Stimulated activated CD8-positive, alpha-beta memory T cell treated with anti-CD3 and anti-CD28 coated beads, Interleukin-15, amount 100 ng/mL, for 1 hour (primary cell): ENCODE results near the gene FAM9A.

Source experiments
- DNase-seq: peaks from one replicate; pipeline ENCODE4 v3.0.0-alpha.2; 2020; ENCODE audit warnings: low read depth

FAM9A gene

DNA sequence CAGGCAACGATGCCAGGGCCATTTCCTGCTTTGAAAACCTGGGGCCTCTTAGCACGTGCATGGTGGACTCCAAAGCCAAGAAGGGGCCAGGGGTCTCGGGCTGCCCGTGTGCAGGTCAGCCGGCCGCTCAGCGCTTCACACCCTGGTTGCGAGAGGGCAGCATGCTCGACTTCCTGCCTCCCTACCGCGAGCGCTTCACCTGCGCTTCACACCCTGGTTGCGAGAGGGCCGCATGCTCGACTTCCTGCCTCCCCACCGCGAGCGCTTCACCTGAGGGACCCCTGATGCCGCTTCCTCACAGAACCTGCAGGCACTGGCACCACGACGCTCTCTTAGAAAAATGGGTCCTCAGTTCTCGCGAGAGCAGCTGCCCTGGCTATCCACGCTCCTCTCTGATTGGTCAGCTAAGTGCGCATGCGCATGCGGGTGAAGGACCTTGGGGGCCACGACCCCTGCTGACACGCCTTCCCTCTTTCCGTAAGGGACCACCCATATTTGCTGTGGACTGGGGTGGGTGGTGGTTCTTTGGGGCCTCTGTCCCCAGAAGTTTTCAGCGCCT lies at the start of gene FAM9A:
Gene FAM9A, minus strand, starts transcription at position 343 of the 559 bp plus-strand sequence. CDS start 1,212 bp downstream, outside the sequence.
- no peak for DNase-seq

GRCh38 chrX:8850478-8850877 lies 49.3 kb upstream of the FAM9A start:
- no peak for DNase-seq

DNA sequence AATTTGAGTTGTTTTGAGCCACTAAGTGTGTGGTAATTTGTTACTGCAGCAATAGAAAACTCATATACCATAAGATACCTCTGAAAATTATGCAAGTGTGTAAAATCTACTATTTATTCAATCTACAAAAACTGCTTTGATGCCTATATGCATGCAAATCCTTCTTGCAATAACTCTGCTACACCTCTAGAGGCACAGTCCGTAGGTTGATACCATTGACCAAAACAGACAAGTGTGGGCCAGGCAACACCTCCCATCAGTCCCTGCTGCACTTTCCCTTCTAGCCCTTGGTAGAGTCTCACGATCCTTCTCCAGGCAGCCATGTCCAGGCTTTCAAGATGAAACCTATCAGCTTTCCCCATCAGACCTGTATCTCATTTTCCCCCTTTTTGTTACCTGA lies 48.8 kb upstream of the FAM9A start:
- no peak for DNase-seq

DNA sequence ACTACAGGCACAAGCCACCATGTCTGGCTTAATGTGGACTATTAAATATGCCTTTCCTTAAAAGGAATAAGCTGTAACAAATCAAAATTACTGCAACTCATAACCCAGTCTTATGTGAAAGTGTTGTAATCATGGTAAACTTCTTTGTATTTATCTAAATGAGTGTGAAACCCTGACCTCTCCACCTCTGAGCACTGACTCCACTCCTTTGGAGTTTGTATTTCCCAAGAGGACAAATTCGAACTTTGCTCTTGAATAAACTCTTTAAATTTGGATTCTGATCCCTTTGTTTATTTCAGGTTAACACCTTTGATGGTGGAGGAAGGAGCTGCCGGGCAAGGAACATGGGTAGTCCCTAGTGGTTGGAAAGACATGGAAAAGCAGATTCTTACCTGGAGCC lies 48.3 kb upstream of the FAM9A start:
- no peak for DNase-seq

GRCh38 chrX:8848911-8849310 lies 47.7 kb upstream of the FAM9A start:
- no peak for DNase-seq

GRCh38 chrX:8848441-8848840 lies 47.3 kb upstream of the FAM9A start:
- DNase-seq, result no peak

DNA sequence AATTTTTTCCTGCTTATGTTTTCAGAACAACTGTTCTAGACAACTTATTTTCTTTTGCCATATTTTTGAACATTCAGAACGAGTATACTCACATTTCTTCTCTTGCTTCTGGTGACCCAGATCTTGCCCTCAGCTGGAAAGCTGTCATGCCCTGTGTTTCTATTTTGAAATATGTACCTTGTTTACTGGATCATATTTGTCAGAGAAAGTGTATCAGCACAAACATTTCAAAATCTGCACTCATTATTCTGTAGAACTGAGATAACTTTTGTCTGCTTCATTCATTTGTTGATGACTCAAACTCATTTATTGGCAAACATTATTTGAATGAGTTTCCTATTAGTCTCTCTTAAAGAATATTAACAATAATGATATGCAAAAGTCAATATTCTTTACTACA lies 46.2 kb upstream of the FAM9A start:
- no peak for DNase-seq

DNA sequence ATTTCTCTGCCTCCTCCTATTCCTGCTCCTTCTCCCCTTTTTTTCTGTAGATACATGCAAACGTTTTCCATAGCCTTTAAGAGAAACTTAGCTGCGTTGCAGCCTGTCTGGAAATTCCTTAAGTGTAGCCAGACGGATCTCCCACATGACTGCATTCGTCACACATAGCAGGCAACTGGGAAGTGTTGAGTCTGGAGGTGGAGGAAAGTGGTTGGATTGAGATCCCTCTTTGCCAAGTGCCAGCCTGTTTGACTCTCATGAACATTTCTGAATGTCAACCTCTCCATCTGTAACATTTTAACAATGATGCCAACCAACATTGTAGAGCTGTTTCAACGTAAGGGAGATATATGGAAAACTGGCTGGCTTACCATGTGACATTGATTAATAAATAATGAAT lies 45.1 kb upstream of the FAM9A start:
- no peak for DNase-seq

GRCh38 chrX:8845469-8845868 lies 44.3 kb upstream of the FAM9A start:
- DNase-seq, result no peak

DNA sequence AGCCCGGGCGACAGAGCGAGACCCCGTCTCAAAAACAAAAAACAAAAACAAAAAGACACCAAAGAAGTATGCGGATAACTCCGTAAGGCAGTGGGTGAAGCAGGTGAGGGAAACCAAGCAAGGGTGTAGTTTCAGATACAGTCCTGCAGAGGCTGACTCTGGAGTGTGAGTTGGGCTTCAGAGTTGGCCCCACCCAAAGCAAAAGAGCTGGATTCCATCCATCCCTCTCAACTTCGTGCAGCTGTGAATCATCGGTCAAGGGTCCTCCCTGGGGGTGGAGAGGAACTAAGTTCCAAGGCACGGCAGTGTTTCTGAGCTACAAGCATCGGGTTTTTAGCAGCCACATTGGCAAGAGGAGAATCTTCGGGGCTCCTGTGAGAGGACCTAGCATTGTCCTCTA lies 43.9 kb upstream of the FAM9A start:
- no peak for DNase-seq

DNA sequence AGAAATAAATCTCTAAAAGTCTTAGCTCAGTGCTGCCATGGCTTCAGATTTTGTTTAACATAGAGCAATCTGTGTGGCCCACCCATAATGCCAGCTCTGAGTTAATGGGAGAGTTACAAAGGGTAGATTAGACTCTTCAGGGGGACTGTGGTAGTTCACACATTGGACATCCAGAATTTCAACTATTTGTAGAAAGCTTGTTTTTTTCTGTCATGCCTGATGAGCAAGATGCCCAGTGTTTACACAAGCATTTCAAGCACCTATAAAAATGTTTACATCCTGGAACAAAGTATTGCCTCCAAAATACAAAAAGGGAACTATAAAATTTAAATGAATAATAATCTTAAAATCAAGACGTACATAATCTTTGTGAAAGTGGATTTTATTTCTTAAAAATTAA lies 43.0 kb upstream of the FAM9A start:
- no peak for DNase-seq

DNA sequence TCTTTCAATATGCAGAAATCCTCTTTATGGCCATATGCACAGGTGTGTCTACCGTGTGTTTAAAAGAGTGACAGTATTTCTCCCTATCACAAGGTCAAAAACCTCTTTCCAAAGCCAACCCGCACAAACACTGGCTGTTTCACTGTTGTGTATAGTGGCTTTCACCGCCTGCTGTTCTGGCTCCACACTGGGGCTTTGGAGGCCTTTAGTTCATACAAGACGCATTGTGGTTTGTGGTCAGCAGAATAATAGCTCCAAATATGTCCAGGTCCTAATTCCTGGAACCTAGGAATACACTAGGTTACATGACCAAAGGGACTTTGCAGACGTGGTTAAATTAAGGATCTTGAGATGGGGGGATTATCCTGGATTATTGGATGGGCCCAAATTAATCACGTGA lies 40.7 kb upstream of the FAM9A start:
- DNase-seq, result no peak

DNA sequence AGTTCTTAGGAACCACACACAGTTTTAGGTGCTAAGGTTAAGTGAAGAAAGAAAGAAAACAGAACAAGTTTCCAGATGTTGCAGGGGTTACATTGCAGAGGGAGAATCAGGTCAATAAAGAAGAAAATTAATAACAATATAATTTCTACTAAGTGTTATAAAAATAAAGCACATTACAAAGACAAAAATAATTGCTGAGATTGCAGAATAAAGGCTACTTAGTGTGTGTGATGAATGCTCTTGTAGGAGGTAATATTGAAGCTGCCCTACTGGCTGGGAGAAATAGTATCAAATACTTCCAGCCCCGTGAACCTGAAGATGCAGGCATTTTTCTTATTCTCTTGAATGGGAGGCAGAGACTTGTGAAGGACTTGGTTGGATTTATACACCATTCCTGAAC lies 33.2 kb upstream of the FAM9A start:
- DNase-seq, result no peak

DNA sequence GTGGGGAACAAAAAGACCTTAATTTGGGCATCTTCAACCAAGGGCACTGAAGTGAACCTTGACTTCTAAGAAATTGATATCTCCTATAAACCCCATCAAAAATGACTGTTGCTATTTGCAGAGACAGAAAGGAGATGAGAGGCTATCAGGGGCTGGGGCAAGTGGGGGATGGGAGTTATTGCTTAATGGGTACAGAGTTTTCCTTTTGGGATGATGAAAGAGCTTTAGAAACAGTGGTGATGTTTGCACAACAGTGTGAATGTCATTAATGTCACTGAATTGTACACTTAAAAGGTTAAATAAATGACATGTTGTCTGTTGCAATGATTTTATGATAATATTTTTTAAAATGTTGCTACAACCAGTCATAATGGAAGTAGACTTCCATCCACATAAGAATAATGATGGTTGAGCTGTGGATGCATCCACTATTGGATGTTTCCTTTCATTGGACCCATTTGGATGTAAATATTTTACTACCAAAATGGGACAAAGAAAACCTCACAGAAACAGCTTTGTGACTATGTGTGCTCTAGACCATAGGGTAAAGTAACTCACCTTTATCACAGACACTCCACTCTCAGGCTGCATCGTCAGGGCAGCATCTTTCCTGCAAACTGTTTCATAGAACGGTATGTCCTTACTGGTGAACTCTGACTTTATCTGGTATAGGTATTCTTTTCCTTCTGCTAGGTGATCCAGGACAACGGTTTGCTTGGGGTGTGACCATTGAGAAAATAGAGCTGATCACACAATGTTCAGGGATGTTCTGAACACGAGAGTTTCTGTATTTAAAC lies 31.6 kb upstream of the FAM9A start:
- DNase-seq, result no peak

- no peak for DNase-seq
Measured at GRCh38 chrX:8823698-8824097, 22.5 kb upstream of the FAM9A start.

DNA sequence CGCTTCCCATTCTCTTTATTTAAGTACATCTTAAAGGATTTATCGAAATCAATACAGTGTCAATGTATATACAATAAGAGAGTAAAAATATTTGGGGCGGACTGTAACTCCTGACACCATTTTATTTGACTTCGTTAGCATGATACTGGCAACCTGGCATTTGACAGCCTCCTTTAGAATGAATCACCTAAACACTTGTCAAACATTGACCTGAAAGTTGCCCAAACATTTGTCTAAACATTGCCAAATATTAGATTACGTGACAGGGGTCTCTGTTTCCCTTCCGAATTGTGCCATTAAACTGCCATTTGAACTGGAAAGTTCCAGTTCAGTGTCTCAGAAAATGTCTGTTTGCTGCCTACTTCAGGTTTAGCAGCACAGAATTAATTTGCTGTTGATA lies 20.8 kb upstream of the FAM9A start:
- no peak for DNase-seq

- no peak for DNase-seq
Measured at GRCh38 chrX:8820910-8821527, 19.8 kb upstream of the FAM9A start.

GRCh38 chrX:8815460-8816065 lies 14.4 kb upstream of the FAM9A start:
- DNase-seq, result no peak

- DNase-seq, result no peak
Measured at GRCh38 chrX:8813036-8813435, 11.9 kb upstream of the FAM9A start.

GRCh38 chrX:8811611-8812010 lies 10.4 kb upstream of the FAM9A start:
- DNase-seq, result no peak

DNA sequence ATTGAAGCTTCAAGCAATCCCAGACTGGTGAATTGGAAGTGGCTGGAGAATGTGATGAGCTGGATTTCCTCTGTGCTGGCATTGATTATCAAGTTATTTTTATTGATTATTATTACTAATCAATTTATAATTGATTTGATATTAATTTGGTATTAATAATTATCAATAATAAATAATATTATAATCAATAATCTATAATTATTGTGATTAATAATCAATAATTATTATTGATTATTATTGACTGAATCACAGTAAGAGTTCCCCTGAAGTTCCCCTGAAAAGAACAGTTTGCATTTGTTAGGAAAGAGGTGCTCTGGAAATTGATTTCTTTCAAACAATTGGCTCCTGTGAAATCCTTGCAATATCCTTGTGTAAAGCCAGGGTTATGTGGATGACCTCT lies 7.5 kb upstream of the FAM9A start:
- no peak for DNase-seq

DNA sequence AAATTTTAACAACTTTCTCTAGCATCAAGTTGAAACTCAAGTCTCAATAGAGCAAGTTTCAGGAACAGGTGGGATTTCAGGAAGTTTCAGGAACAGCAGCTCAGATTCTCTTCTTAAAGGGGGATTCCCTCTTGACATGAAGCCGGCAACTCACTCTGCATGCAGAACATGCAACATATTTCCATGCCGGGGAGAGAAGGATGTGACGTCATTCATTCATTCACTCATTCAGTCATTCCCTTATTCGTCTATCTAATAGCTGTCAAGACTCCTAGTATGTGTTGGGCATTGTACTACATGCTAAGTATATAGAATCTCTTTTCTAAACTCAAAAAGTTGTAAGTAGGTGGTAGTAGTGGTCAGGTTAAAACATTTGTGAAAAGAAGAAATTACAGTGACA lies 4.8 kb upstream of the FAM9A start:
- no peak for DNase-seq

DNA sequence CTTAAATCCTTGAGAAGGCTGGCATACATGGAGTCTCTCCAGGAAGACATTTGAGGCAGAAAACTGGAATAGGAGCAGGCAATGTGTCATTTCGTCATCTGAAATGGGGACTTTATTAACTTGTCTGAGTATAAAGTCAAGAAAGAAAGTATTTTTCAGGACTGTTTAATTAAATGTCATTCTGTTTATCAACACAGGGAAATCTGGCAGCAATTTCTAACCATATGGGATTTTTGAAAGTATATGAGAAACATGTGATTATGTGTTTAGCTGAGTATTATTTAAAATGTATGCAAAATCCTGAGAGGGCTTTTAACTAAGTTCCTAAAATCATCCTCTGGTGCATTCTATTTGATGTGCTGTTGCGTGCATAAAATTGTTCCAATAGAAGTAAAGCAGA lies 3.9 kb upstream of the FAM9A start:
- no peak for DNase-seq
